SK-N-SH treated with all-trans-retinoic acid at 6 μM for 48 hours (cell line): ENCODE measurements around the gene ADH1A.

Experiments
- ATAC-seq: fragments of 200-7000 bp; cut with Tn5 transposase; 3 replicates; pipeline ENCODE4 v1.9.1; 2020; ENCODE audit warnings: mild to moderate bottlenecking, moderate library complexity
- ARNTL ChIP-seq: fragments of 450-650 bp; formaldehyde crosslinking; IDR thresholded peaks from 2 replicates; pipeline ENCODE4 v1.5.0; 2020; ENCODE audit warnings: low read depth, mild to moderate bottlenecking, moderate library complexity, borderline replicate concordance
- BACH2 ChIP-seq: fragments of 250-450 bp; sonication (Bioruptor Pico); IDR thresholded peaks from 2 replicates; pipeline ENCODE4 v1.9.0; 2021; ENCODE audit warnings: mild to moderate bottlenecking, borderline replicate concordance
- CREB5 ChIP-seq: fragments of 250-450 bp; sonication (Bioruptor Pico); IDR thresholded peaks from 2 replicates; pipeline ENCODE4 v1.5.1; 2020; ENCODE audit warnings: low read depth, mild to moderate bottlenecking, moderate library complexity
- CSDC2 ChIP-seq: fragments of 250-450 bp; sonication (Bioruptor Pico); IDR thresholded peaks from 2 replicates; pipeline ENCODE4 v1.5.0; 2020; ENCODE audit warnings: mild to moderate bottlenecking, moderate library complexity
- CSRNP3 ChIP-seq: fragments of 250-450 bp; sonication (Bioruptor Pico); IDR thresholded peaks from 2 replicates; pipeline ENCODE4 v1.5.1; 2021; ENCODE audit warnings: mild to moderate bottlenecking, moderate library complexity
- ESRRG ChIP-seq: fragments of 250-450 bp; sonication (Bioruptor Pico); IDR thresholded peaks from 2 replicates; pipeline ENCODE4 v1.6.1; 2021; ENCODE audit warnings: mild to moderate bottlenecking
- GLIS3 ChIP-seq: fragments of 250-450 bp; sonication (Bioruptor Pico); IDR thresholded peaks from 2 replicates; pipeline ENCODE4 v1.5.0; 2020; ENCODE audit warnings: mild to moderate bottlenecking, moderate library complexity
- ISL1 ChIP-seq: fragments of 250-450 bp; sonication (Bioruptor Pico); IDR thresholded peaks from 2 replicates; pipeline ENCODE4 v2.1.2; 2022; ENCODE audit warnings: mild to moderate bottlenecking, moderate library complexity
- OSR1 ChIP-seq: fragments of 250-450 bp; sonication (Bioruptor Pico); IDR thresholded peaks from 2 replicates; pipeline ENCODE4 v1.8.0; 2022; ENCODE audit warnings: moderate library complexity, mild to moderate bottlenecking, inconsistent platforms
- PATZ1 ChIP-seq: fragments of 250-450 bp; sonication (Bioruptor Pico); IDR thresholded peaks from 2 replicates; pipeline ENCODE4 v1.8.0; 2020; ENCODE audit warnings: mild to moderate bottlenecking, moderate library complexity, borderline replicate concordance
- POU6F1 ChIP-seq: fragments of 250-450 bp; sonication (Bioruptor Pico); IDR thresholded peaks from 2 replicates; pipeline ENCODE4 v1.8.0; 2021; ENCODE audit warnings: low read depth, mild to moderate bottlenecking, moderate library complexity, borderline replicate concordance
- PPARA ChIP-seq: fragments of 250-450 bp; sonication (Bioruptor Pico); IDR thresholded peaks from 2 replicates; pipeline ENCODE4 v1.5.0; 2020; ENCODE audit warnings: mild to moderate bottlenecking, borderline replicate concordance
- RARB ChIP-seq: fragments of 250-450 bp; sonication (Bioruptor Pico); IDR thresholded peaks from 2 replicates; pipeline ENCODE4 v1.8.0; 2021; ENCODE audit warnings: mild to moderate bottlenecking, moderate library complexity
- SNAI2 ChIP-seq: fragments of 250-450 bp; sonication (Bioruptor Pico); IDR thresholded peaks from 2 replicates; pipeline ENCODE4 v1.5.0; 2020; ENCODE audit warnings: mild to moderate bottlenecking, moderate library complexity
- TCF4 ChIP-seq: fragments of 250-450 bp; sonication (Bioruptor Pico); IDR thresholded peaks from 2 replicates; pipeline ENCODE4 v1.8.0; 2021; ENCODE audit warnings: mild to moderate bottlenecking, moderate library complexity, borderline replicate concordance
- TOX ChIP-seq: fragments of 250-450 bp; sonication (Bioruptor Pico); IDR thresholded peaks from 2 replicates; pipeline ENCODE4 v1.8.0; 2021; ENCODE audit warnings: mild to moderate bottlenecking, moderate library complexity, borderline replicate concordance
- TSHZ2 ChIP-seq: fragments of 250-450 bp; sonication (Bioruptor Pico); IDR thresholded peaks from 2 replicates; pipeline ENCODE4 v1.5.0; 2020; ENCODE audit warnings: mild to moderate bottlenecking, moderate library complexity
- ZC3H10 ChIP-seq: fragments of 250-450 bp; sonication (Bioruptor Pico); IDR thresholded peaks from 2 replicates; pipeline ENCODE4 v1.5.1; 2021; ENCODE audit warnings: mild to moderate bottlenecking, moderate library complexity
- ZFP3 ChIP-seq: fragments of 250-450 bp; sonication (Bioruptor Pico); IDR thresholded peaks from 2 replicates; pipeline ENCODE4 v1.5.0; 2020; ENCODE audit warnings: mild to moderate bottlenecking, moderate library complexity
- ZFP30 ChIP-seq: fragments of 450-650 bp; formaldehyde crosslinking; IDR thresholded peaks from 2 replicates; pipeline ENCODE4 v1.5.0; 2022; ENCODE audit warnings: mild to moderate bottlenecking, moderate library complexity
- ZNF565 ChIP-seq: fragments of 450-650 bp; formaldehyde crosslinking; conservative IDR thresholded peaks from 2 replicates; pipeline ENCODE4 v1.5.0; 2020; ENCODE audit warnings: low read depth, mild to moderate bottlenecking, moderate library complexity
- ZNF70 ChIP-seq: fragments of 450-650 bp; formaldehyde crosslinking; IDR thresholded peaks from 2 replicates; pipeline ENCODE4 v1.5.0; 2020; ENCODE audit warnings: mild to moderate bottlenecking, moderate library complexity
- ZNF8 ChIP-seq: fragments of 450-650 bp; formaldehyde crosslinking; IDR thresholded peaks from 2 replicates; pipeline ENCODE4 v1.5.0; 2020; ENCODE audit warnings: mild to moderate bottlenecking, moderate library complexity

ADH1A gene

GRCh38 chr4:99336553-99336952 lies 45.8 kb upstream of the ADH1A start:
- ATAC-seq = no peak
- no peak for TF ChIP-seq TCF4 (CRISPR knock-in tag)
- TF ChIP-seq ZNF8 = no peak
- TF ChIP-seq ISL1 (CRISPR knock-in tag) = no peak
- no peak for TF ChIP-seq BACH2 (CRISPR knock-in tag)
- TF ChIP-seq ZFP30 (CRISPR knock-in tag) = no peak
- no peak for TF ChIP-seq PATZ1 (CRISPR knock-in tag)

- no peak for ATAC-seq
- no peak for TF ChIP-seq OSR1
- TF ChIP-seq CREB5 (CRISPR knock-in tag) = no peak
- TF ChIP-seq ZNF565 = no peak
- TF ChIP-seq ESRRG (CRISPR knock-in tag) = no peak
- TF ChIP-seq PATZ1 (CRISPR knock-in tag) = no peak
- TF ChIP-seq RARB (CRISPR knock-in tag) = no peak
- TF ChIP-seq ZNF8 = no peak
- TF ChIP-seq CSRNP3 (CRISPR knock-in tag) = no peak
- TF ChIP-seq ZC3H10 (CRISPR knock-in tag) = no peak
- no peak for TF ChIP-seq TCF4 (CRISPR knock-in tag)
- TF ChIP-seq BACH2 (CRISPR knock-in tag) = no peak
- no peak for TF ChIP-seq ZNF70 (CRISPR knock-in tag)
- no peak for TF ChIP-seq CSDC2 (CRISPR knock-in tag)
- TF ChIP-seq GLIS3 (CRISPR knock-in tag) = no peak
- no peak for TF ChIP-seq ZFP3 (CRISPR knock-in tag)
- TF ChIP-seq SNAI2 = no peak
- TF ChIP-seq TOX (CRISPR knock-in tag) = no peak
- TF ChIP-seq, all 23 proteins: peak for 0
These were observed 44.1 kb upstream of the ADH1A start for GRCh38 chr4:99334880-99335279.

GRCh38 chr4:99330648-99331047 lies 39.9 kb upstream of the ADH1A start:
- ATAC-seq = no peak
- TF ChIP-seq ZFP3 (CRISPR knock-in tag) (no peak), CSRNP3 (CRISPR knock-in tag) (no peak), TCF4 (CRISPR knock-in tag) (no peak), ZFP30 (CRISPR knock-in tag) (no peak), ARNTL (no peak), GLIS3 (CRISPR knock-in tag) (no peak), POU6F1 (CRISPR knock-in tag) (no peak), ZC3H10 (CRISPR knock-in tag) (no peak), TOX (CRISPR knock-in tag) (no peak), TSHZ2 (no peak), CREB5 (CRISPR knock-in tag) (no peak), CSDC2 (CRISPR knock-in tag) (no peak), PPARA (CRISPR knock-in tag) (no peak), SNAI2 (no peak), ZNF565 (no peak), BACH2 (CRISPR knock-in tag) (no peak)
